ENCODE results near the gene MEGF11.

MEGF11 gene

GRCh38 chr15:65996901-65997300 is 256.6 kb downstream of the MEGF11 start:
- H3K4me2 ChIP-seq (ENCODE audit: low read depth, low read length, poor library complexity, severe bottlenecking), result no peak overlapping the region
- no peaks in the 10 kb centered on the region for H3K9me3 ChIP-seq (ENCODE audit: insufficient read depth, low read length)
- no peaks in the 10 kb centered on the region for H3K27me3 ChIP-seq (ENCODE audit: low read length)
- no peak overlapping the region for H2AFZ ChIP-seq (ENCODE audit: low read depth, low read length, severe bottlenecking)
- TF ChIP-seq EZH2phosphoT487 (conservative IDR thresholded peaks at IDR 0.05; ENCODE audit: low read length), result no peak
- no peak for TF ChIP-seq CTCF (IDR thresholded peaks at IDR 0.05; ENCODE audit: insufficient read depth, low read length, poor library complexity, severe bottlenecking)
- no peaks in the 10 kb centered on the region for H4K20me1 ChIP-seq (ENCODE audit: low read depth, low read length)
- no peak overlapping the region for H3K4me3 ChIP-seq (ENCODE audit: insufficient read depth, low read length, poor library complexity, severe bottlenecking)
- no peak overlapping the region for H3K27ac ChIP-seq (ENCODE audit: low read depth, low read length)
- no peaks in the 10 kb centered on the region for H3K9me2 ChIP-seq (replicated peaks; ENCODE audit: insufficient read depth, low read length)
- no peaks in the 10 kb centered on the region for H3K79me2 ChIP-seq (ENCODE audit: insufficient read depth, low read length)
- H3K36me3 ChIP-seq (ENCODE audit: low read length), result no peaks in the 10 kb centered on the region
- H3F3A ChIP-seq (ENCODE audit: insufficient read depth), result no peaks in the 10 kb centered on the region
- H3K9ac ChIP-seq (ENCODE audit: low read length), result no peak overlapping the region

GRCh38 chr15:65994832-65995231 is 258.7 kb downstream of the MEGF11 start:
- Histone ChIP-seq H3F3A (ENCODE audit: insufficient read depth) (no peaks in the 10 kb centered on the region), H3K9me2 (replicated peaks; ENCODE audit: insufficient read depth, low read length) (no peaks in the 10 kb centered on the region), H3K79me2 (ENCODE audit: insufficient read depth, low read length) (no peaks in the 10 kb centered on the region), H3K36me3 (ENCODE audit: low read length) (no peaks in the 10 kb centered on the region), H3K9me3 (ENCODE audit: insufficient read depth, low read length) (no peaks in the 10 kb centered on the region), H3K4me3 (ENCODE audit: insufficient read depth, low read length, poor library complexity, severe bottlenecking) (no peak overlapping the region), H2AFZ (ENCODE audit: low read depth, low read length, severe bottlenecking) (no peak overlapping the region), H4K20me1 (ENCODE audit: low read depth, low read length) (no peaks in the 10 kb centered on the region), H3K27ac (ENCODE audit: low read depth, low read length) (no peak overlapping the region), H3K4me2 (ENCODE audit: low read depth, low read length, poor library complexity, severe bottlenecking) (no peak overlapping the region), H3K9ac (ENCODE audit: low read length) (no peak overlapping the region), H3K27me3 (ENCODE audit: low read length) (no peaks in the 10 kb centered on the region)
- TF ChIP-seq EZH2phosphoT487 (conservative IDR thresholded peaks at IDR 0.05; ENCODE audit: low read length) (no peak), CTCF (IDR thresholded peaks at IDR 0.05; ENCODE audit: insufficient read depth, low read length, poor library complexity, severe bottlenecking) (no peak)

- no peaks in the 10 kb centered on the region for H3F3A ChIP-seq (ENCODE audit: insufficient read depth)
- no peak overlapping the region for H3K4me3 ChIP-seq (ENCODE audit: insufficient read depth, low read length, poor library complexity, severe bottlenecking)
- no peaks in the 10 kb centered on the region for H3K27me3 ChIP-seq (ENCODE audit: low read length)
- no peak overlapping the region for H3K4me2 ChIP-seq (ENCODE audit: low read depth, low read length, poor library complexity, severe bottlenecking)
- no peak overlapping the region for H2AFZ ChIP-seq (ENCODE audit: low read depth, low read length, severe bottlenecking)
- H4K20me1 ChIP-seq (ENCODE audit: low read depth, low read length), result no peaks in the 10 kb centered on the region
- H3K36me3 ChIP-seq (ENCODE audit: low read length), result no peaks in the 10 kb centered on the region
- H3K27ac ChIP-seq (ENCODE audit: low read depth, low read length), result no peak overlapping the region
- no peaks in the 10 kb centered on the region for H3K79me2 ChIP-seq (ENCODE audit: insufficient read depth, low read length)
- TF ChIP-seq EZH2phosphoT487 (conservative IDR thresholded peaks at IDR 0.05; ENCODE audit: low read length), result no peak
- no peak for TF ChIP-seq CTCF (IDR thresholded peaks at IDR 0.05; ENCODE audit: insufficient read depth, low read length, poor library complexity, severe bottlenecking)
- H3K9ac ChIP-seq (ENCODE audit: low read length), result no peak overlapping the region
- no peaks in the 10 kb centered on the region for H3K9me3 ChIP-seq (ENCODE audit: insufficient read depth, low read length)
- no peaks in the 10 kb centered on the region for H3K9me2 ChIP-seq (replicated peaks; ENCODE audit: insufficient read depth, low read length)
Measured at GRCh38 chr15:65993762-65994161, 259.8 kb downstream of the MEGF11 start.
